Loucy (cell line): ENCODE results near the gene ADGRF4.

Source experiments
- H2AFZ ChIP-seq: fragments of 200-600 bp; sonication (generic); 2 replicates; pipeline ENCODE4 v1.6.0; 2016; ENCODE audit warnings: antibody characterized with exemption, mild to moderate bottlenecking, low read length, moderate library complexity
- H3F3A ChIP-seq: fragments of 200-600 bp; 2 replicates; pipeline ENCODE4 v1.6.0; 2016; ENCODE audit warnings: antibody characterized with exemption, low read depth, mild to moderate bottlenecking
- H3K27me3 ChIP-seq: fragments of 200-600 bp; sonication (generic); 2 replicates; pipeline ENCODE4 v1.6.1; 2014; ENCODE audit warnings: low read length, mild to moderate bottlenecking; ENCODE audit not compliant: insufficient read depth, poor library complexity, severe bottlenecking
- H3K36me3 ChIP-seq: fragments of 200-600 bp; sonication (generic); 2 replicates; pipeline ENCODE4 v1.6.1; 2016; ENCODE audit warnings: low read length; ENCODE audit not compliant: insufficient read depth
- H3K4me1 ChIP-seq: fragments of 200-600 bp; sonication (generic); 2 replicates; pipeline ENCODE4 v1.5.1; 2014; ENCODE audit warnings: low read length, mild to moderate bottlenecking; ENCODE audit not compliant: insufficient read depth, poor library complexity, severe bottlenecking
- H3K4me2 ChIP-seq: fragments of 200-600 bp; sonication (generic); 2 replicates; pipeline ENCODE4 v1.6.0; 2014; ENCODE audit warnings: antibody characterized with exemption, low read length, low read depth, mild to moderate bottlenecking; ENCODE audit not compliant: poor library complexity, severe bottlenecking
- H3K4me3 ChIP-seq: fragments of 200-600 bp; sonication (generic); 2 replicates; pipeline ENCODE4 v1.5.1; 2014; ENCODE audit warnings: low read length, mild to moderate bottlenecking, mixed read lengths; ENCODE audit not compliant: poor library complexity, severe bottlenecking
- H3K79me2 ChIP-seq: fragments of 200-600 bp; sonication (generic); 2 replicates; pipeline ENCODE4 v1.6.1; 2014; ENCODE audit warnings: low read length; ENCODE audit not compliant: insufficient read depth
- H3K9ac ChIP-seq: fragments of 200-600 bp; sonication (generic); 2 replicates; pipeline ENCODE4 v1.6.0; 2014; ENCODE audit warnings: mild to moderate bottlenecking, low read depth, low read length, moderate library complexity; ENCODE audit not compliant: poor library complexity, severe bottlenecking
- H3K9me2 ChIP-seq: fragments of 200-600 bp; sonication (generic); replicated peaks from 2 replicates; pipeline ENCODE4 v1.6.1; 2016; ENCODE audit warnings: low read depth, low read length, mixed read lengths
- H3K9me3 ChIP-seq: fragments of 200-600 bp; sonication (generic); 2 replicates; pipeline ENCODE4 v1.6.1; 2014; ENCODE audit warnings: mild to moderate bottlenecking, antibody characterized with exemption, low read length, low read depth; ENCODE audit not compliant: insufficient read depth
- H4K20me1 ChIP-seq: fragments of 200-600 bp; sonication (generic); 2 replicates; pipeline ENCODE4 v1.6.0; 2014; ENCODE audit warnings: antibody characterized with exemption, low read length, mild to moderate bottlenecking; ENCODE audit not compliant: insufficient read depth, poor library complexity, severe bottlenecking
- CTCF ChIP-seq: fragments of 200-600 bp; sonication (generic); conservative IDR thresholded peaks from 2 replicates; pipeline ENCODE4 v1.5.1; 2014; ENCODE audit warnings: mild to moderate bottlenecking, antibody characterized with exemption, low read length
- EZH2phosphoT487 ChIP-seq: fragments of 200-600 bp; IDR thresholded peaks from 2 replicates; pipeline ENCODE4 v1.6.1; 2018; ENCODE audit warnings: antibody characterized with exemption, mild to moderate bottlenecking, moderate library complexity, borderline replicate concordance

Gene ADGRF4

GRCh38 chr6:47661960-47662359 is 36.4 kb upstream of the ADGRF4 start:
- H3K4me2 ChIP-seq = no peak overlapping the region
- TF ChIP-seq EZH2phosphoT487 = no peak
- TF ChIP-seq CTCF = no peak

GRCh38 chr6:47663462-47664216 is 34.7 kb upstream of the ADGRF4 start:
- Histone ChIP-seq H2AFZ (no peak overlapping the region), H3K9me2 (no peaks in the 10 kb centered on the region), H3K4me2 (no peak overlapping the region), H3K9me3 (no peaks in the 10 kb centered on the region), H3K4me3 (no peak overlapping the region), H3K79me2 (no peaks in the 10 kb centered on the region), H3K27me3 (no peaks in the 10 kb centered on the region), H3K9ac (no peak overlapping the region), H3K4me1 (no peaks in the 10 kb centered on the region), H3K36me3 (no peaks in the 10 kb centered on the region), H3F3A (no peaks in the 10 kb centered on the region), H4K20me1 (no peaks in the 10 kb centered on the region)
- TF ChIP-seq CTCF (no peak), EZH2phosphoT487 (no peak)

More at GRCh38 chr6:47661960-47662359, 36.4 kb upstream of the ADGRF4 start:
- Histone ChIP-seq H4K20me1 (no peaks in the 10 kb centered on the region), H3K36me3 (no peaks in the 10 kb centered on the region), H2AFZ (no peak overlapping the region), H3K27me3 (no peaks in the 10 kb centered on the region), H3K9ac (no peak overlapping the region), H3K9me3 (no peaks in the 10 kb centered on the region), H3K79me2 (no peaks in the 10 kb centered on the region), H3K4me3 (no peak overlapping the region), H3K9me2 (no peaks in the 10 kb centered on the region), H3K4me1 (no peaks in the 10 kb centered on the region), H3F3A (no peaks in the 10 kb centered on the region)

- Histone ChIP-seq H3K9ac (no peak overlapping the region), H4K20me1 (no peaks in the 10 kb centered on the region), H3K4me2 (no peak overlapping the region), H2AFZ (no peak overlapping the region), H3K27me3 (no peaks in the 10 kb centered on the region), H3K4me1 (no peaks in the 10 kb centered on the region), H3F3A (no peaks in the 10 kb centered on the region), H3K79me2 (no peaks in the 10 kb centered on the region), H3K4me3 (no peak overlapping the region), H3K9me2 (no peaks in the 10 kb centered on the region), H3K36me3 (no peaks in the 10 kb centered on the region), H3K9me3 (no peaks in the 10 kb centered on the region)
- TF ChIP-seq CTCF (no peak), EZH2phosphoT487 (no peak)
These were observed 33.3 kb upstream of the ADGRF4 start for GRCh38 chr6:47665112-47665511.
